ENCODE measurements around the gene ZDHHC20.

DNA sequence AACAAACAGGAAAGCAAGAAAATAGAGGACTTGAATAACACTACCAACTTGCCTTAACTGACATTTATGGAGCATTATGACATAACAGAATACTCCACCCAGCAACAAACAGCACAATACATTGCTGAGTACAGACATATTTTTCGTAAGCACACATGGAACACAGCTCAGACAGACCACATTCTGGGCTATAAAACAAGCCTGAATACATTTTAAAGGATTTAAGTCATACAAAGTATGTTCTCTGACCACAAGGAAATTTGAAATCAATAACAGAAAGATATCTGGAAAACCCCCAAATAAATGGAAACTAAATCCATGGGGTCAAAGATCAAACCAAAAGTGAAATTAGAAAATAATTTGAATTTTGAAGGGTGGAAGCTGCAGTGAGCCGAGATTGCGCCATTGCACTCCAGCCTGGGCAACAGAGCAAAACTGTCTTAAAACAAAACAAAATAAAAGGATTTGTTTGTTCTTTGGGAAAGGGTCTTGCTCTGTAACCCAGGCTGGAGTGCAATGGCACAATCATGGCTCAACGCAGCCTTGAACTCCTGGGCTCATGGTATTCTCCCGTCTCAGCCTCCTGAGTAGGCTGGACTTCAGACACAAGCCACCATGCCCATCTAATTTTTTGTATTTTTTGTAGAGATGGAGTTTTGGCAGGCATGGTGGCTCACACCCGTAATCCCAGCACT is 5.6 kb downstream of the ZDHHC20 start:
- TF ChIP-seq, protein P1, sequence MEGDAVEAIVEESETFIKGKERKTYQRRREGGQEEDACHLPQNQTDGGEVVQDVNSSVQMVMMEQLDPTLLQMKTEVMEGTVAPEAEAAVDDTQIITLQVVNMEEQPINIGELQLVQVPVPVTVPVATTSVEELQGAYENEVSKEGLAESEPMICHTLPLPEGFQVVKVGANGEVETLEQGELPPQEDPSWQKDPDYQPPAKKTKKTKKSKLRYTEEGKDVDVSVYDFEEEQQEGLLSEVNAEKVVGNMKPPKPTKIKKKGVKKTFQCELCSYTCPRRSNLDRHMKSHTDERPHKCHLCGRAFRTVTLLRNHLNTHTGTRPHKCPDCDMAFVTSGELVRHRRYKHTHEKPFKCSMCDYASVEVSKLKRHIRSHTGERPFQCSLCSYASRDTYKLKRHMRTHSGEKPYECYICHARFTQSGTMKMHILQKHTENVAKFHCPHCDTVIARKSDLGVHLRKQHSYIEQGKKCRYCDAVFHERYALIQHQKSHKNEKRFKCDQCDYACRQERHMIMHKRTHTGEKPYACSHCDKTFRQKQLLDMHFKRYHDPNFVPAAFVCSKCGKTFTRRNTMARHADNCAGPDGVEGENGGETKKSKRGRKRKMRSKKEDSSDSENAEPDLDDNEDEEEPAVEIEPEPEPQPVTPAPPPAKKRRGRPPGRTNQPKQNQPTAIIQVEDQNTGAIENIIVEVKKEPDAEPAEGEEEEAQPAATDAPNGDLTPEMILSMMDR (IDR thresholded peaks at IDR 0.05; ENCODE audit: low read length): no peak
- TF ChIP-seq EZH2 (optimal IDR thresholded peaks at IDR 0.05; ENCODE audit: low read depth, low read length): no peak
